Measurements from ENCODE around the gene DMD.
A peak's percentile ranks its signal among the peaks of the same experiment; 100 is the strongest.

Gene DMD

GRCh38 chrX:33045245-33045644 is 166.1 kb downstream of the DMD start:
- no peak for DNase-seq (ENCODE audit: low spot score)

GRCh38 chrX:33041141-33041540 is 170.2 kb downstream of the DMD start:
- no peak for DNase-seq (ENCODE audit: low spot score)

- no peak for DNase-seq (ENCODE audit: low spot score)
Measured at GRCh38 chrX:33032700-33033099, 178.6 kb downstream of the DMD start.

- DNase-seq (ENCODE audit: low spot score) = no peak
Measured at GRCh38 chrX:33014949-33015348, 196.4 kb downstream of the DMD start.

GRCh38 chrX:33014086-33014485 is 197.3 kb downstream of the DMD start:
- no peak for DNase-seq (ENCODE audit: low spot score)

- DNase-seq (ENCODE audit: low spot score) = no peak
Measured at GRCh38 chrX:33001107-33001506, 210.2 kb downstream of the DMD start.

GRCh38 chrX:32998776-32999175 is 212.6 kb downstream of the DMD start:
- no peak for DNase-seq (ENCODE audit: low spot score)

- no peak for DNase-seq (ENCODE audit: low spot score)
Measured at GRCh38 chrX:32995427-32995826, 215.9 kb downstream of the DMD start.

DNA sequence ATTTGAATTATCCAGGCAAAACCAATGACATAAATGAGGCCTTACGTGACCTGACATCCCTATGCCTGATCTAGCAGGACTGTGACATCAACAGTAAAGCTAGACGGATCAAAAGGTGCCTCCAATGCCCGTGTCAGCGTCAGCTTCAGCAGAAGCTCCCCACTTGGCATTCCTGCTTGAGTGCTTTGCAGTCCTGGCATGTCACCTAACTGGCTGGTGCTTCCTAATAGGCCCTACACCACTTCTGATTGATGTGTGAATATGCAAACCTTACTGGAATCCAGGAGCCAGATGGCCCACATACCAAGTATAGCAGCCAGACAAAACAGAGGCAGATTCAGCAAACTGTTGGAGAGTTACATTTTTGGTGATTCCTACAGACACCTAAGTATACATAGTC is 224.2 kb downstream of the DMD start:
- DNase-seq (ENCODE audit: low spot score) = no peak

GRCh38 chrX:32985544-32985943 is 225.8 kb downstream of the DMD start:
- no peak for DNase-seq (ENCODE audit: low spot score)

DNA sequence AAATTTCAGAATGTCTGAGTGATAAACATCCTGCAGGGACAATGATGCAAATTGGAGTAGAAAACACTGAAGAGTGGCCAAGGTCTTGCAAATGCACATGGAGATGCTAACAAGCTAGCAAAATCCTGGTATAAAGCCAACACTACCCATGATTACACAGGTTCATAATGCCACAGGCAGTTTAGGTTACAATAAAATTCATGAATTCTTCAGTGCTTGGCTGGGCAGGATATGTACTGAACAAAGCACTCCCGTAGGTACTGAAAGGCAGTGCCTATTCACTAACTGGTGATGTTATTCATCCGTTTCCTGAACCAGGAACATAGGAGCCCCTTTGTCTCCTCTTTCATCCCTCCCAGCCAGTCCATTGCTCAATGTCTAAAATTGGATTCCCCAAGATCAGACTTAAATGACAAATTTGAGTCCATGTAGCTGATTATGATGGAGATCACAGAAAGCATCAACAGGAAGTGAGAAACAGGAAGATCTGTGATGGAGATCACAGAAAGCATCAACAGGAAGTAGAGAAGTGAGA is 244.5 kb downstream of the DMD start:
- no peak for DNase-seq (ENCODE audit: low spot score)

DNA sequence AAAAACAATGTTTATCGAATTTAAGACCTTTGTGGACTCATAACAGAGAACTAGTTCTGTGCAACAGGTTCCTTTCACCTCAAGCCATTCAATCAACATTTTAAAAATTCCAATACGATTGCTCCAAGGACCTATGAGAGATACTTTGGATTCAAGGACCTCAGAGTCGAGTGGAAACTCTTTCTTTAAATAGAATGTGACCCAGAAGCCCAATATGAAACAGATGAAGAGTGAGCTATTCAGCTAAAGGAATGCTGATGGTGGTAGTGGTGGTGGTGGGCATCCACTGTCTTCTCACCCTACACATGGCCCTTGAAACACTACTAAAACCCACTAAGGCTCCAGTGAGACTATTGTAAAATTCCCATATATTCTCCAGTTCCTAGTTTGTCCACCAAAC is 257.2 kb downstream of the DMD start:
- no peak for DNase-seq (ENCODE audit: low spot score)

DNA sequence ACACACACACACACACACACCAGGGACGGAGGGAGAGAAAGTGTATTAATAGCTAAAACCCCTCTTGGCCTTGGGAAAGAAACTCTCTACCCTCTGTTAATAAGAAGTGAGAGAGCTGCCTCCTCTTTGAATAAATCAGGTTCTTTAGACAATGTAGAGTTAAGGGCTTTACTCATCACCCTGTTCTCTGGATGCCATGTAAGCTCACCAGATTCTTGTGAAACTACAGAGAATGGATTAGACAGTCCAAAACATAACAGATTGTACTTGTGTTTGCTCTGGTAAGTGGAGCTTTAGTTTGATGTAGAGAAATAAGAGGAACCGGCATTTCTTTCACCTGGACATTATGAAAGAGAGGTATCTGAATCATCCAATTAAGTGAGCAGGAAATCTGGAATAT is 263.2 kb downstream of the DMD start:
- DNase-seq (ENCODE audit: low spot score) = no peak

GRCh38 chrX:32937043-32937442 is 274.3 kb downstream of the DMD start:
- DNase-seq (ENCODE audit: low spot score) = no peak

GRCh38 chrX:32933548-32933947 is 277.8 kb downstream of the DMD start:
- DNase-seq (ENCODE audit: low spot score) = peak; percentile 32

DNA sequence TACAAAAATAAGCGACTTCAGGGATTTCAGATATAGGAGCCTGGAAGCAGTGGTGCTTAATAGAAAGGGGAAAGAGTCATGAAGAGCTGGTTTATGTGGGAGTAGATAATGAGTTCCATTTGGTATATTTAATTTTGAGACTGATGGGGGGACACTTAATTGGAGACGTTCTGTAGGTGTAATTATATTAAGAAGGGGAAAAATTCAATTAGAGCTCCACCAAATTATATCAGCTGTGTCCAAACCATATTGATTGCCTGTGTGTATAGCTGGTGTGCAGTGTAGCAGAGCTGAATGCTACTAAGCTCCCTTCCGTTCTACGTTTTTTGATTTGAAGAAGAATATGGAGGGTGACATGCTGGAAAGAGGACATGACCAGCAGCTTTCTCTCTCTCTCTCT is 282.3 kb downstream of the DMD start:
- DNase-seq (ENCODE audit: low spot score) = peak; percentile 89

- no peak for DNase-seq (ENCODE audit: low spot score)
Measured at GRCh38 chrX:32896088-32896487, 315.3 kb downstream of the DMD start.

- DNase-seq (ENCODE audit: low spot score) = no peak
Measured at GRCh38 chrX:32894679-32895078, 316.7 kb downstream of the DMD start.

- no peak for DNase-seq (ENCODE audit: low spot score)
Measured at GRCh38 chrX:32893751-32894150, 317.6 kb downstream of the DMD start.

DNA sequence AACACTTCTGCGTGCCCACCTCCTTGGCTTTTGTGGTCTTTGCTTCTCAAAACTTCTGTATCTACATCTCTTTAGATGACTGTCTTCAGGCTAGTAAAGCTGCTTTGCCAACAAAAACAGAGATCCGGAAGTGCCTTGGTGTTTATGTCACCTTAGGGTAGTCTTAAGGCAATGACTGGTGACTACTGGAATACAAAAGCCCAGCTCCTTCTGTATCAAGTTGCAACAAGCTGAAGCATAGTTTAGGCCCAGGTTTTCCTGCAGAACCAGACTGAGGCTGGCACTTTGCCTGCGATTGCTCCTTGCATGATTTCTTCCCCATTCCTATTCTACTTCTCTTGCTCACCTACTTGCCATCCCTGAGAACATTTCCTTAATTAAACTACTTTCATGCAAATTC is 333.8 kb downstream of the DMD start:
- no peak for DNase-seq (ENCODE audit: low spot score)

DNA sequence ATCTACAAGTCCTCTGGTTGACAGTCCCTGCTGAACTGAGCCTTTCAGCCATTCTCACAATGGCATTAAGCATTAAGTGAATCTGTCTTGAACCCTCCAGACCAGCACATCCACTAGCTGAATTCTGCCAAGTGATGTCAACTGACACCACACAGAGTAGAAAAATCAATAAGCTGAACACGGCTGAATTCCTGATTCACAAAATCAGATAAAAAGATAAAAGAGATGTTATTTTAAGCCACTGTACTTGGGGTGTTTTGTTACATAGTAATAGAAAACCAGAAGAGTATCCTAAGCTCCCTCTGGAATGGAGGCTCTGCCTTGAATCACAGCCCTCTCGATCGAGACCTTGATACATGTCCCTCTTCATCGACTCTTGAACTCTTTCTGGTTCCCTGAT is 336.5 kb downstream of the DMD start:
- DNase-seq (ENCODE audit: low spot score) = peak; percentile 72

- DNase-seq (ENCODE audit: low spot score) = no peak
Measured at GRCh38 chrX:32873786-32874185, 337.6 kb downstream of the DMD start.

DNA sequence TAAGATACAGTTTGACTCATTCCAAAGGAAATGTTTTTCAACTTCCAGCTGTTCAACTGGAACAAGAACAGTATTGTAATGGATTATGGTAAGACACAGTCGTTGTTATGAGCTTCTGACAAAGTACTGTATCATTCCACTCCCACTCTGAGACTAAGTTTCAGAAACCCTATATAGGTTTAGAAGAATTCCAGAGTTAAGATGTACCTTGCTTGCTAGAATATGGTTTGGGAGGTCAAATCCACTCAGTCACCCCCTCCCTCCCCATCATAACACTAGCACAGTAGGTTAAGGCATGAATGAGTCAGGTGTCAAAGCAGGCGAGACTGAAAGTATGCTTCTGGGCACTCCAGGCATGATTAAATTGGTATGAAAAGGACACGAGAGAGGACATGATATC is 339.7 kb downstream of the DMD start:
- DNase-seq (ENCODE audit: low spot score) = no peak

DNA sequence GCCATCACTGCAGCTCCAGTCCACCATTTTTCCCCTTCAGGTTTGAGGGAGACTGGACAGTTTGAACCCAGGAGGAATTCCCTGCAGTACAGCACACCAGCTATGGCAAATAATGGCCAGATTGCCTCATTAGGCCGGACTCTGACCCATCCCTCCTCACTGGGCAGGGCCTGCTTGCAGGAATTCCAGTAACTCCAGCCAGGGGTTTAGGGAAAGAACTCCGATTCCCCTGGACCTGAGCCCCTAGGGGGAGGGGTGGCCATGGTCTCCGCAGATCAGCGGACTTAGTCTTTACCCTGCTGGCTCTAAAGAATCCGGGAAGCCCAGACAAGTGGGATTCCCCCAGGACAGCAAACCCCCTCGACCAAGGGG is 342.8 kb downstream of the DMD start:
- DNase-seq (ENCODE audit: low spot score) = no peak

Measured in SK-N-DZ (cell line).